ENCODE measurements around the gene PDILT. TPM values are rescaled to one million over a fixed set of nuclear protein-coding genes. Genes with fewer than 3 reads are reported as not detected.

PDILT gene
- total and polyA plus RNA-seq, 9 of the 15 experiments (the other 6 are each of a cell fraction or from before 2014, with no cell fraction given), result not detected

GRCh38 chr16:20388854-20389253 lies 15.7 kb downstream of the PDILT start (continued):
- TF ChIP-seq ID3 (CRISPR knock-in tag; IDR thresholded peaks at IDR 0.05) (no peak), ID3 (tag; IDR thresholded peaks at IDR 0.05) (no peak), ZNF354B (CRISPR knock-in tag; IDR thresholded peaks at IDR 0.05) (no peak), MXI1 (IDR thresholded peaks at IDR 0.05; ENCODE audit: low read depth, low read length) (no peak)

- H2AFZ ChIP-seq (ENCODE audit: low read depth, low read length), result no peak overlapping the region
- no peaks in the 10 kb centered on the region for H3K79me2 ChIP-seq (ENCODE audit: control insufficient read depth, insufficient read depth, low read length)
- no peaks in the 10 kb centered on the region for H4K20me1 ChIP-seq (replicated peaks; ENCODE audit: control insufficient read depth, insufficient read depth, low read length)
- intact Hi-C loops (cut with micrococcal nuclease) (no loop called here), in situ Hi-C loops (cut with MboI) (loop anchor here (5.0 to 10.0 kb wide), 2 partner anchors 491 to 793 kb away; no protein-coding TSS in a partner anchor)
- H3K9me1 ChIP-seq (ENCODE audit: control insufficient read depth, insufficient read depth, low read length), result no peaks in the 10 kb centered on the region
- H3K27me3 ChIP-seq (ENCODE audit: control insufficient read depth in 2 of 2, insufficient read depth in 2 of 2, low read length in 2 of 2), result no peaks in the 10 kb centered on the region; a peak in 1 of 5 replicates
- FAIRE-seq (no peak), DNase-seq (ENCODE audit: extremely low read depth in 1 of 4, low spot score in 3 of 4) (no peak), ATAC-seq (no peak)
- no TSS peak for BruUV-seq (replicated peaks)
- H3K4me3 ChIP-seq, result no peak overlapping the region
- no peaks in the 10 kb centered on the region for H3K4me1 ChIP-seq (replicated peaks in 1 of 2; ENCODE audit: control insufficient read depth in 2 of 2, insufficient read depth in 2 of 2, low read length in 2 of 2)
- no peaks in the 10 kb centered on the region for H3K9me3 ChIP-seq (replicated peaks; ENCODE audit: control insufficient read depth, insufficient read depth, low read depth, low read length)
- WGBS (ENCODE audit: insufficient coverage, low coverage, missing lambda C conversion rate), result 1% methylated on average over 3 of the region's 3 CpGs
- no peak overlapping the region for H3K4me2 ChIP-seq (ENCODE audit: insufficient read depth, low read length)
- H3K9ac ChIP-seq (ENCODE audit: insufficient read depth in 1 of 2, low read depth in 2 of 2, low read length in 2 of 2), result no peak overlapping the region
- no peak overlapping the region for H3K27ac ChIP-seq (ENCODE audit: extremely low read depth, low read depth, low read length)
- no peaks in the 10 kb centered on the region for H3K36me3 ChIP-seq (ENCODE audit: control insufficient read depth, insufficient read depth, low read length)
- CTCF ChIA-PET (ENCODE audit: low intra/inter-chr PET ratio), result no interaction called here
- TF ChIP-seq ZNF695 (CRISPR knock-in tag; IDR thresholded peaks at IDR 0.05) (no peak), YY1 (IDR thresholded peaks at IDR 0.05; ENCODE audit: borderline replicate concordance in 1 of 3, control insufficient read depth in 1 of 3, extremely low read depth in 1 of 3, insufficient read depth in 3 of 3, insufficient read length in 1 of 3, insufficient replicate concordance in 2 of 3, low read depth in 1 of 3, low read length in 2 of 3) (no peak), MYC (IDR thresholded peaks at IDR 0.05; ENCODE audit: low read depth, low read length) (no peak), MYC (CRISPR knock-in tag; IDR thresholded peaks at IDR 0.05; ENCODE audit: borderline replicate concordance, low read depth) (no peak), ATF3 (IDR thresholded peaks at IDR 0.05) (0 out of 2 replicates have a peak, but pooled peaks have one; percentile 8), ATF3 (CRISPR knock-in tag; conservative IDR thresholded peaks at IDR 0.05) (no peak), ZMIZ1 (IDR thresholded peaks at IDR 0.05; ENCODE audit: low read depth in 2 of 2, low read length in 2 of 2) (no peak)
- POLR2A ChIA-PET, result interaction anchor here (0.6 kb wide), 1 partner anchor 22 kb away, joined by 3 read pairs; no protein-coding TSS in a partner anchor
Measured at GRCh38 chr16:20387978-20388377, 16.6 kb downstream of the PDILT start.
